Measurements from ENCODE around the gene IKZF3.
A peak's percentile ranks its signal among the peaks of the same experiment; 100 is the strongest.

Gene IKZF3

GRCh38 chr17:39754958-39755553, 109.1 kb downstream of the IKZF3 start:
- Histone ChIP-seq H3K4me1 (ENCODE audit: control insufficient read depth, low read depth, low read length) (peaks cover 4% of the 10 kb centered on the region), H3K56ac (ENCODE audit: low read length) (peak overlapping the region; percentile 92), H3K9ac (ENCODE audit: low read length) (peak overlapping the region; percentile 74), H3K4ac (ENCODE audit: low read depth, low read length) (no peak overlapping the region), H3K79me1 (ENCODE audit: low read length) (no peaks in the 10 kb centered on the region), H3K4me2 (ENCODE audit: low read length) (no peak overlapping the region), H3K18ac (ENCODE audit: low read length) (peak overlapping the region; percentile 75), H2BK5ac (ENCODE audit: low read length) (no peak overlapping the region), H2BK15ac (replicated peaks; ENCODE audit: low read depth) (no peak overlapping the region), H3K27ac (ENCODE audit: low read depth, low read length) (peak overlapping the region; percentile 33), H4K8ac (ENCODE audit: low read depth, low read length) (no peak overlapping the region), H3K36me3 (ENCODE audit: control insufficient read depth, insufficient read depth, low read length) (no peaks in the 10 kb centered on the region), H3K27me3 (ENCODE audit: insufficient read depth, low read length, poor library complexity) (no peaks in the 10 kb centered on the region), H2BK120ac (ENCODE audit: low read depth, low read length) (no peak overlapping the region), H2AK5ac (ENCODE audit: low read length) (no peak overlapping the region), H3K79me2 (ENCODE audit: control insufficient read depth, insufficient read depth, low read length) (no peaks in the 10 kb centered on the region), H3K23ac (ENCODE audit: low read length) (no peak overlapping the region), H4K5ac (ENCODE audit: low read length) (no peak overlapping the region), H3K4me3 (ENCODE audit: low read length) (no peak overlapping the region)
- DNase-seq, result peak; percentile 66
- no CpG with 5 or more reads among the region's 21 CpGs for WGBS (ENCODE audit: extremely low coverage, insufficient coverage, low lambda C conversion rate)

- peak overlapping the region; percentile 80 for H3K23ac ChIP-seq (ENCODE audit: low read length)
- no peaks in the 10 kb centered on the region for H3K27me3 ChIP-seq (ENCODE audit: insufficient read depth, low read length, poor library complexity)
- no peaks in the 10 kb centered on the region for H3K79me2 ChIP-seq (ENCODE audit: control insufficient read depth, insufficient read depth, low read length)
- peak overlapping the region; percentile 14 for H3K27ac ChIP-seq (ENCODE audit: low read depth, low read length)
- H3K56ac ChIP-seq (ENCODE audit: low read length), result peak overlapping the region; percentile 92
- peak overlapping the region; percentile 53 for H3K4me3 ChIP-seq (ENCODE audit: low read length)
- H2BK15ac ChIP-seq (replicated peaks; ENCODE audit: low read depth), result no peak overlapping the region
- no peak overlapping the region for H4K5ac ChIP-seq (ENCODE audit: low read length)
- peaks cover 4% of the 10 kb centered on the region for H3K4me1 ChIP-seq (ENCODE audit: control insufficient read depth, low read depth, low read length)
- no peak overlapping the region for H2AK5ac ChIP-seq (ENCODE audit: low read length)
- peak overlapping the region; percentile 74 for H3K4me2 ChIP-seq (ENCODE audit: low read length)
- peak overlapping the region; percentile 75 for H3K18ac ChIP-seq (ENCODE audit: low read length)
- DNase-seq, result peak; percentile 76
- no CpG with 5 or more reads among the region's 91 CpGs for WGBS (ENCODE audit: extremely low coverage, insufficient coverage, low lambda C conversion rate)
- no peak overlapping the region for H4K8ac ChIP-seq (ENCODE audit: low read depth, low read length)
- no peak overlapping the region for H2BK120ac ChIP-seq (ENCODE audit: low read depth, low read length)
- peak overlapping the region; percentile 39 for H2BK5ac ChIP-seq (ENCODE audit: low read length)
- no peaks in the 10 kb centered on the region for H3K36me3 ChIP-seq (ENCODE audit: control insufficient read depth, insufficient read depth, low read length)
- H3K4ac ChIP-seq (ENCODE audit: low read depth, low read length), result peak overlapping the region; percentile 45
- no peaks in the 10 kb centered on the region for H3K79me1 ChIP-seq (ENCODE audit: low read length)
- H3K9ac ChIP-seq (ENCODE audit: low read length), result peak overlapping the region; percentile 74
Measured at GRCh38 chr17:39754161-39754957, 109.8 kb downstream of the IKZF3 start.

GRCh38 chr17:39753514-39754160, 110.5 kb downstream of the IKZF3 start:
- Histone ChIP-seq H2BK15ac (replicated peaks; ENCODE audit: low read depth) (no peak overlapping the region), H3K27ac (ENCODE audit: low read depth, low read length) (no peak overlapping the region), H2BK120ac (ENCODE audit: low read depth, low read length) (no peak overlapping the region), H3K79me1 (ENCODE audit: low read length) (no peaks in the 10 kb centered on the region), H3K9ac (ENCODE audit: low read length) (peak overlapping the region; percentile 74), H3K4me1 (ENCODE audit: control insufficient read depth, low read depth, low read length) (peaks cover 4% of the 10 kb centered on the region), H3K4ac (ENCODE audit: low read depth, low read length) (peak overlapping the region; percentile 45), H3K56ac (ENCODE audit: low read length) (peak overlapping the region; percentile 92), H4K5ac (ENCODE audit: low read length) (no peak overlapping the region), H4K8ac (ENCODE audit: low read depth, low read length) (no peak overlapping the region), H3K23ac (ENCODE audit: low read length) (peak overlapping the region; percentile 59), H3K36me3 (ENCODE audit: control insufficient read depth, insufficient read depth, low read length) (no peaks in the 10 kb centered on the region), H2AK5ac (ENCODE audit: low read length) (no peak overlapping the region), H2BK5ac (ENCODE audit: low read length) (peak overlapping the region; percentile 39), H3K18ac (ENCODE audit: low read length) (peak overlapping the region; percentile 5), H3K79me2 (ENCODE audit: control insufficient read depth, insufficient read depth, low read length) (no peaks in the 10 kb centered on the region), H3K4me2 (ENCODE audit: low read length) (peak overlapping the region; percentile 58), H3K4me3 (ENCODE audit: low read length) (peak overlapping the region; percentile 5), H3K27me3 (ENCODE audit: insufficient read depth, low read length, poor library complexity) (no peaks in the 10 kb centered on the region)
- no CpG with 5 or more reads among the region's 55 CpGs for WGBS (ENCODE audit: extremely low coverage, insufficient coverage, low lambda C conversion rate)
- peak; percentile 41 for DNase-seq

- Histone ChIP-seq H3K56ac (ENCODE audit: low read length) (peak overlapping the region; percentile 42), H2BK15ac (replicated peaks; ENCODE audit: low read depth) (no peak overlapping the region), H3K9ac (ENCODE audit: low read length) (peak overlapping the region; percentile 19), H3K18ac (ENCODE audit: low read length) (no peak overlapping the region), H2AK5ac (ENCODE audit: low read length) (no peak overlapping the region), H3K4me1 (ENCODE audit: control insufficient read depth, low read depth, low read length) (peaks cover 4% of the 10 kb centered on the region), H3K79me1 (ENCODE audit: low read length) (no peaks in the 10 kb centered on the region), H3K4me2 (ENCODE audit: low read length) (no peak overlapping the region), H3K4me3 (ENCODE audit: low read length) (no peak overlapping the region), H3K23ac (ENCODE audit: low read length) (no peak overlapping the region), H2BK120ac (ENCODE audit: low read depth, low read length) (no peak overlapping the region), H3K27me3 (ENCODE audit: insufficient read depth, low read length, poor library complexity) (no peaks in the 10 kb centered on the region), H3K36me3 (ENCODE audit: control insufficient read depth, insufficient read depth, low read length) (no peaks in the 10 kb centered on the region), H3K4ac (ENCODE audit: low read depth, low read length) (no peak overlapping the region), H4K5ac (ENCODE audit: low read length) (no peak overlapping the region), H3K79me2 (ENCODE audit: control insufficient read depth, insufficient read depth, low read length) (no peaks in the 10 kb centered on the region), H4K8ac (ENCODE audit: low read depth, low read length) (no peak overlapping the region), H3K27ac (ENCODE audit: low read depth, low read length) (no peak overlapping the region), H2BK5ac (ENCODE audit: low read length) (no peak overlapping the region)
- DNase-seq, result no peak
- no CpG with 5 or more reads among the region's 13 CpGs for WGBS (ENCODE audit: extremely low coverage, insufficient coverage, low lambda C conversion rate)
Measured at GRCh38 chr17:39752241-39752881, 111.8 kb downstream of the IKZF3 start.

GRCh38 chr17:39751637-39752036, 112.5 kb downstream of the IKZF3 start:
- H3K56ac ChIP-seq (ENCODE audit: low read length), result peak overlapping the region; percentile 8
- no peak for DNase-seq
- H3K4ac ChIP-seq (ENCODE audit: low read depth, low read length), result no peak overlapping the region
- H4K5ac ChIP-seq (ENCODE audit: low read length), result no peak overlapping the region
- no CpG with 5 or more reads among the region's 10 CpGs for WGBS (ENCODE audit: extremely low coverage, insufficient coverage, low lambda C conversion rate)
- no peaks in the 10 kb centered on the region for H3K79me1 ChIP-seq (ENCODE audit: low read length)
- H3K27me3 ChIP-seq (ENCODE audit: insufficient read depth, low read length, poor library complexity), result no peaks in the 10 kb centered on the region
- no peak overlapping the region for H4K8ac ChIP-seq (ENCODE audit: low read depth, low read length)
- no peak overlapping the region for H2AK5ac ChIP-seq (ENCODE audit: low read length)
- no peaks in the 10 kb centered on the region for H3K79me2 ChIP-seq (ENCODE audit: control insufficient read depth, insufficient read depth, low read length)
- no peak overlapping the region for H2BK5ac ChIP-seq (ENCODE audit: low read length)
- H3K27ac ChIP-seq (ENCODE audit: low read depth, low read length), result no peak overlapping the region
- peak overlapping the region; percentile 24 for H3K23ac ChIP-seq (ENCODE audit: low read length)
- H3K4me1 ChIP-seq (ENCODE audit: control insufficient read depth, low read depth, low read length), result peaks cover 2% of the 10 kb centered on the region
- no peak overlapping the region for H3K4me3 ChIP-seq (ENCODE audit: low read length)
- H2BK120ac ChIP-seq (ENCODE audit: low read depth, low read length), result no peak overlapping the region
- H3K9ac ChIP-seq (ENCODE audit: low read length), result no peak overlapping the region
- H3K36me3 ChIP-seq (ENCODE audit: control insufficient read depth, insufficient read depth, low read length), result no peaks in the 10 kb centered on the region
- no peak overlapping the region for H3K4me2 ChIP-seq (ENCODE audit: low read length)
- no peak overlapping the region for H2BK15ac ChIP-seq (replicated peaks; ENCODE audit: low read depth)
- H3K18ac ChIP-seq (ENCODE audit: low read length), result no peak overlapping the region

All from mesendoderm (in vitro differentiated cells).